ENCODE measurements around the gene AGMO. TPM values are rescaled to one million over a fixed set of nuclear protein-coding genes. Genes with fewer than 3 reads are reported as not detected.

The AGMO gene
- polyA plus RNA-seq, 3 donors, result not detected

- no peak overlapping the region for H3K27ac Mint-ChIP-seq
- intact Hi-C loops (cut with micrococcal nuclease), result no loop called here
- no peak for DNase-seq
- no CpG with 5 or more reads among the region's 2 CpGs for WGBS (ENCODE audit: insufficient coverage)
- no peak overlapping the region for H3K4me2 ChIP-seq (replicated peaks; ENCODE audit: extremely low read depth, low read length, poor library complexity, severe bottlenecking)
- no peaks in the 10 kb centered on the region for H4K20me1 ChIP-seq (ENCODE audit: insufficient read depth, low read length)
- no peaks in the 10 kb centered on the region for H3K79me2 ChIP-seq (ENCODE audit: insufficient read depth, low read length)
- no peaks in the 10 kb centered on the region for H3K27me3 ChIP-seq (ENCODE audit: control insufficient read depth in 2 of 2, insufficient read depth in 2 of 2, low read length in 2 of 2)
- H3K4me1 ChIP-seq (ENCODE audit: control insufficient read depth in 1 of 2, insufficient read depth in 2 of 2, low read length in 2 of 2), result no peaks in the 10 kb centered on the region
- H3K9ac ChIP-seq (ENCODE audit: insufficient read depth, low read length, poor library complexity, severe bottlenecking), result no peak overlapping the region
- H3K9me3 ChIP-seq (replicated peaks in 1 of 2; ENCODE audit: control insufficient read depth in 1 of 2, insufficient read depth in 1 of 2, low read length in 2 of 2), result peaks cover 0 to 3% of the 10 kb centered on the region in 2 donors
- no peak overlapping the region for H3K4me3 Mint-ChIP-seq
- TF ChIP-seq CTCF (IDR thresholded peaks at IDR 0.05), result no peak
- no peak overlapping the region for H3K27ac ChIP-seq (ENCODE audit: low read depth in 1 of 2, low read length in 2 of 2)
- H2AFZ ChIP-seq (ENCODE audit: insufficient read depth, low read depth, low read length, poor library complexity, severe bottlenecking), result no peak overlapping the region
- H3K9me3 Mint-ChIP-seq, result peaks cover 0 to 7% (median 5%) of the 10 kb centered on the region in 7 donors
- H3K27me3 Mint-ChIP-seq (ENCODE audit: low read depth in 3 of 3), result no peaks in the 10 kb centered on the region
- H3K4me1 Mint-ChIP-seq, result no peaks in the 10 kb centered on the region
- H3K36me3 Mint-ChIP-seq, result no peaks in the 10 kb centered on the region
- H3K4me3 ChIP-seq (replicated peaks in 1 of 3; ENCODE audit: low read depth in 2 of 3, low read length in 3 of 3), result no peak overlapping the region
- no peaks in the 10 kb centered on the region for H3K36me3 ChIP-seq (replicated peaks in 1 of 2; ENCODE audit: control insufficient read depth in 1 of 2, insufficient read depth in 2 of 2, low read length in 2 of 2)
Measured at GRCh38 chr7:15495170-15495569, 66.6 kb downstream of the AGMO start.

GRCh38 chr7:15494711-15495110 lies 67.1 kb downstream of the AGMO start:
- intact Hi-C loops (cut with micrococcal nuclease), result no loop called here
- H3K4me2 ChIP-seq (replicated peaks; ENCODE audit: extremely low read depth, low read length, poor library complexity, severe bottlenecking), result no peak overlapping the region
- H3K27ac ChIP-seq (ENCODE audit: low read depth in 1 of 2, low read length in 2 of 2), result no peak overlapping the region
- H3K4me3 ChIP-seq (replicated peaks in 1 of 3; ENCODE audit: low read depth in 2 of 3, low read length in 3 of 3), result no peak overlapping the region
- H3K79me2 ChIP-seq (ENCODE audit: insufficient read depth, low read length), result no peaks in the 10 kb centered on the region
- H3K9me3 Mint-ChIP-seq, result peaks cover 0 to 7% (median 5%) of the 10 kb centered on the region in 7 donors
- no peaks in the 10 kb centered on the region for H3K4me1 ChIP-seq (ENCODE audit: control insufficient read depth in 1 of 2, insufficient read depth in 2 of 2, low read length in 2 of 2)
- no peaks in the 10 kb centered on the region for H3K36me3 Mint-ChIP-seq
- H3K36me3 ChIP-seq (replicated peaks in 1 of 2; ENCODE audit: control insufficient read depth in 1 of 2, insufficient read depth in 2 of 2, low read length in 2 of 2), result no peaks in the 10 kb centered on the region
- TF ChIP-seq CTCF (IDR thresholded peaks at IDR 0.05), result no peak
- H3K4me1 Mint-ChIP-seq, result no peaks in the 10 kb centered on the region
- H3K27ac Mint-ChIP-seq, result no peak overlapping the region
- DNase-seq, result no peak
- H3K9ac ChIP-seq (ENCODE audit: insufficient read depth, low read length, poor library complexity, severe bottlenecking), result no peak overlapping the region
- WGBS (ENCODE audit: insufficient coverage), result no CpG with 5 or more reads among the region's 2 CpGs
- no peaks in the 10 kb centered on the region for H3K27me3 ChIP-seq (ENCODE audit: control insufficient read depth in 2 of 2, insufficient read depth in 2 of 2, low read length in 2 of 2)
- no peak overlapping the region for H3K4me3 Mint-ChIP-seq
- no peaks in the 10 kb centered on the region for H3K27me3 Mint-ChIP-seq (ENCODE audit: low read depth in 3 of 3)
- no peaks in the 10 kb centered on the region for H4K20me1 ChIP-seq (ENCODE audit: insufficient read depth, low read length)
- peaks cover 0 to 3% of the 10 kb centered on the region in 2 donors for H3K9me3 ChIP-seq (replicated peaks in 1 of 2; ENCODE audit: control insufficient read depth in 1 of 2, insufficient read depth in 1 of 2, low read length in 2 of 2)
- H2AFZ ChIP-seq (ENCODE audit: insufficient read depth, low read depth, low read length, poor library complexity, severe bottlenecking), result no peak overlapping the region
